Liver (tissue), 9 donors: Measurements from ENCODE around the gene DCUN1D3. TPM values are rescaled to one million over a fixed set of nuclear protein-coding genes. Genes with fewer than 3 reads are reported as not detected.
A peak's percentile ranks its signal among the peaks of the same experiment; 100 is the strongest.

Experiments used
- DNase-seq: peaks from one replicate; pipeline ENCODE4 v3.0.0-alpha.2; 2017; ENCODE audit warnings: low spot score
- H3K27ac ChIP-seq, 2 donors: one replicate each; pipeline ENCODE4 v1.7.0; 2013; ENCODE audit warnings: inconsistent platforms in 2 of 2, low read length in 2 of 2, control low read depth in 1 of 2, low read depth in 1 of 2, mild to moderate bottlenecking in 1 of 2
- H3K27me3 ChIP-seq, 4 donors: one replicate each; pipeline versions ENCODE4 v1.6.1 to v1.7.0; 2013; ENCODE audit warnings: low read length in 3 of 4, inconsistent platforms in 1 of 4, mild to moderate bottlenecking in 1 of 4, moderate library complexity in 1 of 4; ENCODE audit not compliant: control insufficient read depth in 4 of 4, insufficient read depth in 4 of 4
- H3K36me3 ChIP-seq, 4 donors: one replicate each; pipeline versions ENCODE4 v1.6.1 to v1.7.0; 2013; ENCODE audit warnings: low read length in 3 of 4, mild to moderate bottlenecking in 3 of 4, low read depth in 1 of 4, moderate library complexity in 1 of 4; ENCODE audit not compliant: control insufficient read depth in 4 of 4, insufficient read depth in 3 of 4
- H3K4me1 ChIP-seq, 4 donors: one replicate each; pipeline versions ENCODE4 v1.6.1 to v1.7.0; 2013; ENCODE audit warnings: low read length in 3 of 4, mild to moderate bottlenecking in 3 of 4, moderate library complexity in 1 of 4; ENCODE audit not compliant: control insufficient read depth in 4 of 4, insufficient read depth in 4 of 4
- H3K4me3 ChIP-seq, 3 donors: one replicate each; pipeline versions ENCODE4 v1.6.1 to v1.7.0; 2013; ENCODE audit warnings: low read length in 3 of 3, control low read depth in 1 of 3, low read depth in 1 of 3, mild to moderate bottlenecking in 1 of 3
- H3K9ac ChIP-seq, 2 donors: one replicate each; pipeline ENCODE4 v1.7.0; 2013; ENCODE audit warnings: low read length in 2 of 2, mild to moderate bottlenecking in 2 of 2, moderate library complexity in 2 of 2, control low read depth in 1 of 2, low read depth in 1 of 2
- H3K9me3 ChIP-seq, 4 donors: one replicate each; pipeline versions ENCODE4 v1.6.1 to v1.7.0; 2013; ENCODE audit warnings: low read length in 3 of 4; ENCODE audit not compliant: control insufficient read depth in 4 of 4
- CTCF ChIP-seq: fragments of 150-350 bp; IDR thresholded peaks from 2 replicates; pipeline ENCODE4 v1.5.1; 2017; ENCODE audit warnings: improper control_type of control experiment, low read depth, low read length; ENCODE audit not compliant: missing input control
- FOXA2 ChIP-seq: IDR thresholded peaks from 2 replicates; pipeline ENCODE4 v1.6.1; 2016; ENCODE audit warnings: antibody characterized with exemption
- HNF4A ChIP-seq, 2 donors: conservative IDR thresholded peaks; 2 replicates each; pipeline ENCODE4 v1.6.1; 2016; ENCODE audit warnings: antibody characterized with exemption in 2 of 2, mild to moderate bottlenecking in 2 of 2
- JUND ChIP-seq, 2 donors: IDR thresholded peaks; 2 replicates each; pipeline ENCODE4 v1.6.1; 2016; ENCODE audit warnings: antibody characterized with exemption in 2 of 2
- MAX ChIP-seq: IDR thresholded peaks from 2 replicates; pipeline ENCODE4 v1.6.1; 2016; ENCODE audit warnings: antibody characterized with exemption
- RAD21 ChIP-seq, 2 donors: IDR thresholded peaks; 2 replicates each; pipeline ENCODE4 v1.6.1; 2016; ENCODE audit warnings: antibody characterized with exemption in 2 of 2, mild to moderate bottlenecking in 2 of 2
- RXRA ChIP-seq, 2 donors: IDR thresholded peaks; 2 replicates each; pipeline ENCODE4 v1.6.1; 2017 to 2018; ENCODE audit warnings: antibody characterized with exemption in 2 of 2, mild to moderate bottlenecking in 1 of 2
- SP1 ChIP-seq: IDR thresholded peaks from 2 replicates; pipeline ENCODE4 v1.6.1; 2018; ENCODE audit warnings: antibody characterized with exemption, mild to moderate bottlenecking
- WGBS: extraction: QIAGEN DNeasy Blood & Tissue Kit; methylation state at CpG from one replicate; pipeline ENCODE4 v1.1.7; 2013; 5-methylcytosine and 5-hydroxymethylcytosine counted together
- polyA plus RNA-seq, 2 donors: library from polyadenylated mRNA; stranded (reverse) in 1 of 2; unstranded in 1 of 2; fragments of 200-250 nt in 1 of 2; fragments of >200 nt in 1 of 2; fragmentation: Nextera tagmentation in 1 of 2; extraction: Ambion mirVana in 1 of 2; gene quantifications; one replicate each; pipeline versions ENCODE4 v1.2.1 to v1.2.3, GENCODE V29; 2013 to 2015
- total RNA-seq, 2 donors: library from RNA; depleted of rRNA; stranded (reverse); fragments of >200 nt; gene quantifications; one replicate each; pipeline ENCODE4 v1.2.3, GENCODE V29; 2014
- TF ChIP-seq, protein P1 (sequence below): IDR thresholded peaks from 2 replicates; pipeline ENCODE4 v1.6.1; 2016; ENCODE audit warnings: antibody characterized with exemption
- TF ChIP-seq, protein P2 (sequence below): IDR thresholded peaks from 2 replicates; pipeline ENCODE4 v1.6.1; 2016; ENCODE audit warnings: antibody characterized with exemption
- donor health status: healthy.
- donor health status: healthy.
- donor health status: healthy.
- donor health status: healthy.
- donor health status: healthy.

DCUN1D3 gene
- total and polyA plus RNA-seq, 4 donors = 2.7 to 16.8 (median 4.8) TPM

DNA sequence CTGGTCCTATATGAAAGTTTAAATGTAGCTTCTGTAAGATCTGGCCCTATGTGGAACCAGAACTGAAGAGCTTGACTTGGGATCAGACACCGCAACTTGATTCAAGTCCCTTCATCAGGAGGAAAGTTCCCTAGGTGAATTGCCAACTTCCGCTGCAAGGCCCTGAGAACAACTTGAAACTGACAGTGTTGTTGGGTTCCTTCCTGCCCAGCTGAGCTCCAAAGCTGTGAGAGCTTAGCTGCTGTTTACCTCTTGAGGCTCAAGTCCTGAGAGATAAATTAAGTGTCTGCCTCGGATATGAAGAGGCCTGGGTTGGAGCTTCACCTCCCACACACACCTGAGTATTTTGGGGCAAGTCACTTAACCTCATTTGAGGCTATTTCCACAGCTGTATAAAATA is 49.2 kb downstream of the DCUN1D3 start:
- Histone ChIP-seq H3K9ac (no peak overlapping the region), H3K4me3 (no peak overlapping the region), H3K27ac (no peak overlapping the region), H3K9me3 (no peaks in the 10 kb centered on the region), H3K4me1 (peaks cover 5 to 25% (median 21%) of the 10 kb centered on the region in 4 donors), H3K36me3 (peaks cover 0 to 8% (median 2%) of the 10 kb centered on the region in 4 donors), H3K27me3 (no peaks in the 10 kb centered on the region)
- TF ChIP-seq CTCF = no peak
- TF ChIP-seq JUND (IDR thresholded peaks at IDR 0.05) = no peak
- TF ChIP-seq, protein P1, sequence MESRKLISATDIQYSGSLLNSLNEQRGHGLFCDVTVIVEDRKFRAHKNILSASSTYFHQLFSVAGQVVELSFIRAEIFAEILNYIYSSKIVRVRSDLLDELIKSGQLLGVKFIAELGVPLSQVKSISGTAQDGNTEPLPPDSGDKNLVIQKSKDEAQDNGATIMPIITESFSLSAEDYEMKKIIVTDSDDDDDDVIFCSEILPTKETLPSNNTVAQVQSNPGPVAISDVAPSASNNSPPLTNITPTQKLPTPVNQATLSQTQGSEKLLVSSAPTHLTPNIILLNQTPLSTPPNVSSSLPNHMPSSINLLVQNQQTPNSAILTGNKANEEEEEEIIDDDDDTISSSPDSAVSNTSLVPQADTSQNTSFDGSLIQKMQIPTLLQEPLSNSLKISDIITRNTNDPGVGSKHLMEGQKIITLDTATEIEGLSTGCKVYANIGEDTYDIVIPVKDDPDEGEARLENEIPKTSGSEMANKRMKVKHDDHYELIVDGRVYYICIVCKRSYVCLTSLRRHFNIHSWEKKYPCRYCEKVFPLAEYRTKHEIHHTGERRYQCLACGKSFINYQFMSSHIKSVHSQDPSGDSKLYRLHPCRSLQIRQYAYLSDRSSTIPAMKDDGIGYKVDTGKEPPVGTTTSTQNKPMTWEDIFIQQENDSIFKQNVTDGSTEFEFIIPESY = no peak
- TF ChIP-seq, protein P2, sequence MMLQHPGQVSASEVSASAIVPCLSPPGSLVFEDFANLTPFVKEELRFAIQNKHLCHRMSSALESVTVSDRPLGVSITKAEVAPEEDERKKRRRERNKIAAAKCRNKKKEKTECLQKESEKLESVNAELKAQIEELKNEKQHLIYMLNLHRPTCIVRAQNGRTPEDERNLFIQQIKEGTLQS = no peak
- TF ChIP-seq SP1 = no peak
- TF ChIP-seq MAX = no peak
- TF ChIP-seq HNF4A (conservative IDR thresholded peaks at IDR 0.05) = no peak
- no peak for TF ChIP-seq FOXA2
- no peak for DNase-seq
- WGBS = 85% methylated on average over 3 of the region's 3 CpGs

DNA sequence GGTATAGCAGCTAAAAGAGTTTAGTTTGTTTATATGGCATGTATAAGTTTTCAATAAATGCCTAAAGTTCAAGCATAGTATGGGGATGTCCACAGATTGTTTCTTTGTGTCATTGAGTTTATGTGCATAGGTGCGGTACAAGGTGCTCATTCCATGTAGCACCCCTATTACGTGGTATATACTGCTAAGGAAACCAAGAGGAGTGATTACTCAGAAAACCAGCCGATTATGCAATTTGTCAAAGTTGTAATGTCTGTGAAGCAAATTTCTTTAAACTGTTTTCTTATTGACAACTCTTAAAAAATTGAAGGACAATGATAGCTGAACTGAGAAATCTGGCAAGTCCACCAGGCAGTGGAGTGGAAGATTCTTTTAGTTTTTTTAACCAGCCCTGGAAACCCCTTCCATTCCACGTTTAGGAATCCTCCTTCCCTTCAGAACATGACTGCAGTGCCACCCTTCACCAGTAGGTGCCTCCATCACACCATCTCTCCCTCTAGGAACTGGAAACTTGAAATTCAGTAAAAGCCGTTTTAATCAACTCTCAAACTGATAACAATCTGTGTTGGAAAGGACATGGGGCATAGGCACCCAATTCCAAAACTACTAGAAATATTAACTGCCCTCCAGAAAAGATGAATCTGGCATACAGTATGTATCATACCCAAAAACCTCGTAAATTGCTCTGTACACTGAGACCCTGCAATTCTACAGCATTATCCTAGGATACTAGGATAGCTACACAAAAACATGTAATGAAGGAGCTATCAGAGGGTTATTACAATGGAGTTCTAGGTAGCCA is 50.4 kb downstream of the DCUN1D3 start:
- no peaks in the 10 kb centered on the region for H3K27me3 ChIP-seq
- H3K27ac ChIP-seq = no peak overlapping the region
- peaks cover 0 to 3% (median 0%) of the 10 kb centered on the region in 4 donors for H3K36me3 ChIP-seq
- 44% methylated on average over 6 of the region's 6 CpGs for WGBS
- no peak overlapping the region for H3K9ac ChIP-seq
- peaks cover 2 to 19% (median 18%) of the 10 kb centered on the region in 4 donors for H3K4me1 ChIP-seq
- no peaks in the 10 kb centered on the region for H3K9me3 ChIP-seq
- no peak overlapping the region for H3K4me3 ChIP-seq
- TF ChIP-seq CTCF (peak; percentile 98), RXRA (IDR thresholded peaks at IDR 0.05) (no peak), RAD21 (IDR thresholded peaks at IDR 0.05) (peak; percentile 99 to 100)
- peak; percentile 81 for DNase-seq
